Measurements from ENCODE around the gene GRIN2A.

Gene GRIN2A

DNA sequence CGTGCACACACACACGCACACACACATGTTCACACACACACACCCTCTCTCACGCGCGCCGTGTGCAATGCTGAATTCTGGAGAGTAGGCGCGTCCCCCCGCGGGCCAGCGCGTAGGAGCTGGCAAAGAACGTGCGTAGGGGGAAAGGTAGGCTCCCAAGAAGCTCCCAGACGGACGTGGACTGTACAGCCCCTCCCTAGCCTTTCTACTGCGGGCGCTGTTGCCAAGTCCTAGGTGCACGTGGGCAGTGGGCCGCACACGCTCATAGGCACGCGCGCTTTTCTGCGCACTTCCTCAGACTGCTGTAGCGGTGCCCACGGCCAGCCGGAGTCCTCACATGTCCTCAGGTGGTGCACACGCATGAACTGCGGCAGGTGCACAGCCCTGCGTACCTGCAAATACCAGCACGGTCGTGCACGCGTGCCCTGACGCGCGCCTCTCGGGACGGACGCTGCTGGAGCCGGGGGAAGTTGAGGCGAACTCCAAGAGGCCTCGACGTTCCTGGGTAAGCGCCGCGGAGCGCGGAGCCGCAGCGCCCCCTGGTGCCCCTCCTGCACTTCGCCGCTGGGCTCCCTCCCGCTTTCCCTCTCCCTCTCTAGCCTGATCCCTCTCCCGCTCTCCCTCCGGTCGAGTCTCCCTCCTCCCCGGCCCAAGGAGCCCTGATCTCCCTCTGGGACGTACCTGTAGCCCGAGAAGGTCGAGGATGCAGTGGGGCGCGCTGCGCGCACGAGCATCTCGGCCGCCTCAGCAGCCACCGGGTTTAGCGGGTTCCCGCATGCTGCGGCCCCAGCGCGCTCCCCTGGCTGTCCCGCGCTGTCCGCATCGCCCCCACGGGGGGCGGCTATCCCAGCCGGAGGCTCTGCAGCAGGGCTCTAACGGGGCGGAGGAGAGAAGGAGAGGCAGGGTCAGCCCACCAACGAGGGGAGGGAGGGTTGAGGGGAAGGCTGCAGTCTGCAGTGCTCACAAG, 749 bp downstream of the GRIN2A start:
- DNase-seq (ENCODE audit: low read depth in 2 of 2): no peak

DNA sequence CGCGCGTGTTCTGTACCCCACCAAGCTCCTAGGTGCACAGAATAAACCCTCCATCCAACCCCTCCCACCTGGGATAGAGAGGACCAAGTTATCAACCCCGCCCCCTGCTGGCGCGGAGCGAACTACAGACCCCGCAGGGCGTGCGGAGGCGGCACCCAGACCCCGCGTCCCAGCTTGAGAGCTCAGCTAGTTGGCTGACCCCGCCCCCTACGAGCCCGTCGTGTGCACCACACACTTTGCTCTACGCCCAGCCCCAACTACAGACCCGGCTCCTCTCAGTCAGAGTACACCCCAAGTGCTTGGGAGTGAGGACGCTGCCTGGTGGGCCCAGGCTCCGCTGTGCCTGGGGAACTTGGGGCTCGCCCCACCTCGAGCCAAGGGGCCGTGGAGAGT, 1.5 kb downstream of the GRIN2A start:
- DNase-seq (ENCODE audit: low read depth in 2 of 2): no peak

- no peak for DNase-seq (ENCODE audit: low read depth in 2 of 2)
Measured at GRCh38 chr16:10180042-10180770, 2.0 kb downstream of the GRIN2A start.

GRCh38 chr16:10178526-10178925, 3.7 kb downstream of the GRIN2A start:
- DNase-seq (ENCODE audit: low read depth in 2 of 2): no peak

DNA sequence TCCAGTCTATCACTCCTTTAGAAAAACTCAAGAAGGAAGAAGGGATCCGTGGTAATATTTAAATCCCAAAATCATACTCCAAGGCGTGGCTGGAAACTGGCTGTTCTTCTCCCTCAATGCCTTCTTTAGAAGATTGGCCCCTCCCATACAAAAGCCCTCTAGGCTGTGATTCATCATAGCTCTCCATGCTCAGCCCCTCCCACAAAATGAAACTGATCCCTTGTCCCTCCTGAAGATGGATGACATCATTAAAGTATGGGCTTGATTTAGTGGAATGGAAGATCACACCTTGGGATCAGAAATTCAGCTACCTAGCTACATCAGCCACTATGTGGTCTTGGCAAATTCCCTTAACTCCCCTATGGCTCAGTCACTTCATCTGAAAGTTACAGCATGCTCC, 4.1 kb downstream of the GRIN2A start:
- DNase-seq (ENCODE audit: low read depth in 2 of 2): no peak

GRCh38 chr16:10172848-10173655, 9.2 kb downstream of the GRIN2A start:
- DNase-seq (ENCODE audit: low read depth in 2 of 2): no peak

DNA sequence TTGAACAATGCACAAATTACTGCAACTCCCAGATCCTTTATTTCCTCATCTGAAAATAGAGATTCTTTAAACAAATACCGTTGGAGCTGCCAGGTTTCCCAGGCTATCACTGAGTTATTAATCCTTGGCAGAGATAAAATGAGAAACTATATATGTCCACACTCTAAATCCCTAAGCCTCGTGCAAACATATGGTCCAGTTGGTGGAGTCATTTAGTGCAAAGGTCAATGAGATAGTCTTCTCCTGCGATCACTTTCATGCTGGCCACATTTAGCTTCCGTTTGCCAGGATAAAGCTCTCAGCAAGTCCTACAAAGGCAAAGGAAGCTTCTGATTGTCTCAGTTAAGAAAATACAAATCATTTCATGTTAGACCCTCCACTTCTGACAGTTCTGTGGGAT, 11.0 kb downstream of the GRIN2A start:
- DNase-seq (ENCODE audit: low read depth in 2 of 2): no peak

GRCh38 chr16:10169904-10170410, 12.3 kb downstream of the GRIN2A start:
- DNase-seq (ENCODE audit: low read depth in 2 of 2): no peak

DNA sequence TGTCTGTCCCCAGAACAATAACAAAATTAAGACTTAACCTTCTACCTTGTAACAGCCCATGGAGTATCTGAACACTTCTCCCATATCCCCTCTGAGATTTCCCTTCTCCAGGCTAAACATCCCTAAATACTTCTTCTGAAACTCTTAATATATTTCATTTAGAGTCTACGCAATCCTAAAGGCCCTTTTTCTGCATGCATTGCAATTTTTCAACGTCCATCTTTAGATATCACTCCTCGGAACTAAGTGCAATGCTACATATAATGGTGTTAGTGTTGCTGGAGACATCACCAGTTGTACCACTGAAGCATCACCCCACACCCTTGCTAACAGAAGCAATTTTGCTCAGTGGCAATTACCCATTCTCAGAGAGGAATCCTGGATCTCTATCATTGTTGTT, 13.2 kb downstream of the GRIN2A start:
- no peak for DNase-seq (ENCODE audit: low read depth in 2 of 2)

DNA sequence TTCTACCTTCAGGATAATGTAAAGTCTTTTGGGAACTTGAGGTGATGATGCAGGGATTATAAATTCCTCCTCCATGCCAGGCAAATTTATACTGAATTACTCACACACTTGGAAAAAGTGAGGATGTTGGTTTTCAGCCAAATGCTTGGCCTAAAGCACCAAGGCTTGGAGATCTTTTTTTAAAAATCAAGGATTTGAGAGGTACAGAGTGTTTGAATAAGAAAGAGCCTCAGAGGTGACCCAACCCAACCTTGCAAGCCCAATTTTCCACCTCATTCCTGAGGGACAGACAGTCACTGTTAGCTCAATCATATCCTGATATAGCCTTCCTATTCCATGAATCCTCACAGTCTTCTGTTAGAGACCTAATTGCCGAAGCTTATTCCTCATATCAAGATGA, 14.0 kb downstream of the GRIN2A start:
- DNase-seq (ENCODE audit: low read depth in 2 of 2): no peak

GRCh38 chr16:10165643-10166042, 16.6 kb downstream of the GRIN2A start:
- DNase-seq (ENCODE audit: low read depth in 2 of 2): no peak

- no peak for DNase-seq (ENCODE audit: low read depth in 2 of 2)
Measured at GRCh38 chr16:10162981-10163380, 19.2 kb downstream of the GRIN2A start.

- DNase-seq (ENCODE audit: low read depth in 2 of 2): no peak
Measured at GRCh38 chr16:10156099-10156498, 26.1 kb downstream of the GRIN2A start.

GRCh38 chr16:10154389-10154788, 27.8 kb downstream of the GRIN2A start:
- no peak for DNase-seq (ENCODE audit: low read depth in 2 of 2)

DNA sequence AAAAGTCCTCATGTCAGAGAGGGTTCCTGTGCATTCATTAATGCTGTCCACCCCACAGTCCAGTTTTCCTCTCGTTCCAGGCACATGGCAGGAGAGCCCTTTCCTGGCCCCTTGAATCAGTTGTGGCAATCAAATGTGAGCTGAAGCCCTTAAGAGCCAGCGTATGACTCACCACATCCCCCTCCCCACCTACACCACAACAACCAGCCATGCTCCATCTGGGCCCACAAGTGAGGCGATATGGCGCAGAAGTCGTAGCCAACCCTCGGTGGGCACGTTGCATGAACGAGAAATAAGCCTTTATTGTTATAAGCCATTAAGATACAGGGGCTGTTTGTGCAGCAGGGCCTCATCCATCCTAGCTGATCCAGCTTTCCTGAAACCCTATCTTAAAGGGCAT, 28.2 kb downstream of the GRIN2A start:
- no peak for DNase-seq (ENCODE audit: low read depth in 2 of 2)

- DNase-seq (ENCODE audit: low read depth in 2 of 2): no peak
Measured at GRCh38 chr16:10151718-10152117, 30.5 kb downstream of the GRIN2A start.

- DNase-seq (ENCODE audit: low read depth in 2 of 2): no peak
Measured at GRCh38 chr16:10150906-10151305, 31.3 kb downstream of the GRIN2A start.

GRCh38 chr16:10145542-10146035, 36.6 kb downstream of the GRIN2A start:
- DNase-seq (ENCODE audit: low read depth in 2 of 2): no peak

DNA sequence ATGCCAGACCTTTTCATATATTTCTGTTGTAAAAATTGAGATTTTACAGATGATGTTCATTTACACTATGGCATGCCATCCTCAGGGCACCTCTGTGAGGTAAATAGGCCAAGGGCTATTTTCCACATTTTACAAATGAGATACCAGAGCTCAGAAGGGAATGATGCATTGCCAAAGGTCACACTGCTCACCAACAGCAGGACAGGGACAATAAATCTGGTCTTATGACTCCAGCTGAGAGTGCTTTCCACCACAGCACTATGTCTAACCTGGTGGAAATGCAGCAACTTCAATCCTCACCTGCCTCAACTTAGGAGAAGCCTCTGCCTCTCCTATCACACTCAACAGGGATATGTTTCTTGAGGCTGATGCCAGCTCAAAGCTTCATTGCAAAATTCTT, 40.6 kb downstream of the GRIN2A start:
- no peak for DNase-seq (ENCODE audit: low read depth in 2 of 2)

DNA sequence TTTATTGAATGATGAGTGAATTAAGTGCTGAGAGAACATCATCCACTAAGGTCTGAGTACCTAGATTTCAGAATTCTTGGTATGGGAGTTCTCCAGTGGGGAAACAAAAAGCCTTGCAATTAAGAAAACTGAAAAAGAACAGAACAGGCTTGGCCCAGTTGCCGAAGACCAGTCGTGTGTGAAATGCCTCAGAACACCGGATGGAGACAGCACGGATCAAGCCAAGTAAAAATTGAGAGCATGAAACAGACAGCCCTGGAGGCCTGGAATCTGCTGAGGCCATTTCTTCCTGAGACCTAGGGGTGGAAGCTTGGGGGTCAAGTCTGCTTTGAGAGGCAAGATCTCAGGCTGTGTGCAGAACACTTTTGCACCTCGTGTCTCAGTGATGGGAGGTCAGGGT, 43.3 kb downstream of the GRIN2A start:
- DNase-seq (ENCODE audit: low read depth in 2 of 2): no peak

DNA sequence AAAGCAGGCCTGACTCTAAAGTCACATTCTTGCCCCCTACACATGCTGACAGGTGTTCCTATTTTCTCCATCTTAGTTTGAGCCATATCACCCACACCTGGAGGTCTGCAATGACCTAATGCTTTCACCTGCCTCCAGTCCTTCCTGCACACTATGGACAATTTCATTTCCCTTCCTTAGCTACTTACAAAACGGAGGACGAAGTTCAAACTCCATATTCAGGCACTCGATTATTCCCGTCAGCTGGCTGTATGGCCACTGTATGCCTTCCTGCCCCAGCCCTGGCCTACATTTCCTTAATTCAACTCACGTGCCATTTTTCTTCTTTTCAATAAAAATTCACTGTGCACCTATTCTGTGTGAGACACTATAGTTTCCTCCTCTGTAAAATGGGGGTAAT, 44.9 kb downstream of the GRIN2A start:
- no peak for DNase-seq (ENCODE audit: low read depth in 2 of 2)

GRCh38 chr16:10136916-10137315, 45.3 kb downstream of the GRIN2A start:
- no peak for DNase-seq (ENCODE audit: low read depth in 2 of 2)

All from stimulated activated CD8-positive, alpha-beta memory T cell treated with anti-CD3 and anti-CD28 coated beads, Interleukin-15, amount 100 ng/mL, for 4 hours (primary cell).